T-helper 1 cell (primary cell): Measurements from ENCODE around the gene FLT3.
A peak's percentile ranks its signal among the peaks of the same experiment; 100 is the strongest.
"Not testable (repeated sequence)": the region's sequence is repeated elsewhere in the genome, so short reads cannot be mapped to it uniquely, and the experiment has no call there.

Experiments used
- DNase-seq, 5 donors: peaks; one replicate each; pipeline ENCODE4 v3.0.0-alpha.2; 2012 to 2020
- total RNA-seq, 4 donors: gene quantifications; one replicate each; lab custom pipeline; 2026; lab: John Stamatoyannopoulos, UW

The FLT3 gene
- 0.12 to 1.1 (median 0.50) reads per million in 4 donors for total RNA-seq

- DNase-seq: peak in 2 of 5 donors; percentile 8 to 32
Measured at GRCh38 chr13:28100150-28101121, at the start of gene FLT3. TSS of gene FLT3 (minus strand) at chr13:28100576. CDS start at chr13:28100510, 66 bp downstream.

- DNase-seq: no peak
Measured at GRCh38 chr13:28147495-28147894, 47.1 kb upstream of the FLT3 start.

- no peak for DNase-seq
Measured at GRCh38 chr13:28145049-28145448, 44.7 kb upstream of the FLT3 start.

- DNase-seq: not testable (repeated sequence)
Measured at GRCh38 chr13:28141542-28141941, 41.2 kb upstream of the FLT3 start.

GRCh38 chr13:28140433-28141125 lies 40.2 kb upstream of the FLT3 start:
- no peak for DNase-seq

GRCh38 chr13:28138756-28139470 lies 38.5 kb upstream of the FLT3 start:
- DNase-seq: peak; percentile 74 to 88 (median 80)

- DNase-seq: peak; percentile 87 to 92 (median 89)
Measured at GRCh38 chr13:28138012-28138755, 37.8 kb upstream of the FLT3 start, which contains the start of gene PAN3. TSS of gene PAN3 (plus strand) at chr13:28138545. CDS start at chr13:28138658, 113 bp downstream.

- DNase-seq: no peak
Measured at GRCh38 chr13:28137596-28137995, 37.2 kb upstream of the FLT3 start.

- peak in 2 of 5 donors; percentile 4 to 37 for DNase-seq
Measured at GRCh38 chr13:28136916-28137315, 36.5 kb upstream of the FLT3 start.

- DNase-seq: no peak
Measured at GRCh38 chr13:28131646-28132045, 31.3 kb upstream of the FLT3 start.

GRCh38 chr13:28129911-28130693 lies 29.7 kb upstream of the FLT3 start:
- DNase-seq: no peak

GRCh38 chr13:28128926-28129325 lies 28.6 kb upstream of the FLT3 start:
- no peak for DNase-seq

- DNase-seq: no peak
Measured at GRCh38 chr13:28128030-28128429, 27.7 kb upstream of the FLT3 start.

GRCh38 chr13:28121224-28121623 lies 20.8 kb upstream of the FLT3 start:
- no peak for DNase-seq

GRCh38 chr13:28120317-28120716 lies 19.9 kb upstream of the FLT3 start:
- DNase-seq: no peak

- no peak for DNase-seq
Measured at GRCh38 chr13:28117689-28118377, 17.5 kb upstream of the FLT3 start.

GRCh38 chr13:28116736-28117135 lies 16.4 kb upstream of the FLT3 start:
- DNase-seq: no peak

GRCh38 chr13:28110414-28110813 lies 10.0 kb upstream of the FLT3 start:
- DNase-seq: no peak

- no peak for DNase-seq
Measured at GRCh38 chr13:28106976-28107375, 6.6 kb upstream of the FLT3 start.

GRCh38 chr13:28101886-28102285 lies 1.5 kb upstream of the FLT3 start:
- not testable (repeated sequence) for DNase-seq
